Neural cell (in vitro differentiated cells): ENCODE measurements around the gene PPL.

Experiments
- CTCF ChIP-seq: fragments of 450-650 bp; IDR thresholded peaks from 2 replicates; pipeline ENCODE4 v1.5.1; 2014; ENCODE audit warnings: antibody characterized with exemption, mild to moderate bottlenecking, moderate library complexity; ENCODE audit not compliant: poor library complexity, severe bottlenecking
- MXI1 ChIP-seq: fragments of 450-650 bp; conservative IDR thresholded peaks from 2 replicates; pipeline ENCODE4 v1.6.1; 2014; ENCODE audit warnings: antibody characterized with exemption, mild to moderate bottlenecking; ENCODE audit not compliant: poor library complexity, severe bottlenecking
- TAF1 ChIP-seq: IDR thresholded peaks from 2 replicates; pipeline ENCODE4 v1.6.1; 2012; ENCODE audit warnings: low read depth

- TF ChIP-seq CTCF (no peak), MXI1 (no peak), TAF1 (no peak)
Observed at GRCh38 chr16:4944333-4945281, 7.7 kb upstream of the PPL start.
